OCI-LY3 (cell line): ENCODE results near the gene USP46.

Source experiments
- H2AFZ ChIP-seq: fragments of 200-600, 300-600 bp; shearing (Covaris generic); 2 replicates; pipeline ENCODE4 v1.6.0; 2014; ENCODE audit warnings: antibody characterized with exemption, low read depth, low read length
- H3K27ac ChIP-seq: fragments of 200-600, 300-600 bp; sonication (generic); 2 replicates; pipeline ENCODE4 v1.5.1; 2014; ENCODE audit warnings: mild to moderate bottlenecking, low read length, moderate library complexity, mixed read lengths
- H3K27me3 ChIP-seq: fragments of 200-600, 300-600 bp; sonication (generic); 2 replicates; pipeline ENCODE4 v1.6.1; 2014; ENCODE audit warnings: low read depth, low read length, mixed read lengths
- H3K36me3 ChIP-seq: fragments of 200-600, 300-600 bp; sonication (generic); replicated peaks from 2 replicates; pipeline ENCODE3; 2014; ENCODE audit warnings: low read depth, low read length, mixed read lengths
- H3K4me1 ChIP-seq: fragments of 300-600, 200-600 bp; sonication (generic); 2 replicates; pipeline ENCODE4 v1.6.1; 2014; ENCODE audit warnings: low read length, mixed read lengths
- H3K4me2 ChIP-seq: fragments of 200-600, 300-600 bp; sonication (generic); 2 replicates; pipeline ENCODE4 v1.6.1; 2014; ENCODE audit warnings: low read length, mixed read lengths
- H3K4me3 ChIP-seq: fragments of 300-600, 200-600 bp; sonication (generic); 2 replicates; pipeline ENCODE4 v1.5.1; 2014; ENCODE audit warnings: antibody characterized with exemption, mild to moderate bottlenecking, low read length, moderate library complexity
- H3K79me2 ChIP-seq: fragments of 300-600, 200-600 bp; shearing (Covaris generic); 2 replicates; pipeline ENCODE4 v1.6.1; 2014; ENCODE audit warnings: mild to moderate bottlenecking, low read length, mixed read lengths
- H3K9ac ChIP-seq: fragments of 300-600, 200-600 bp; shearing (Covaris generic); 2 replicates; pipeline ENCODE4 v1.6.0; 2014; ENCODE audit warnings: mild to moderate bottlenecking, low read length, moderate library complexity
- H3K9me3 ChIP-seq: fragments of 200-600, 300-600 bp; shearing (Covaris generic); 2 replicates; pipeline ENCODE4 v1.6.1; 2014; ENCODE audit warnings: low read length, mixed read lengths; ENCODE audit not compliant: insufficient read depth
- H4K20me1 ChIP-seq: fragments of 200-600, 300-600 bp; sonication (generic); 2 replicates; pipeline ENCODE4 v1.6.1; 2016; ENCODE audit warnings: low read length, mixed read lengths; ENCODE audit not compliant: insufficient read depth
- EZH2phosphoT487 ChIP-seq: fragments of 200-600 bp; shearing (Covaris generic); IDR thresholded peaks from 2 replicates; pipeline ENCODE4 v1.6.1; 2018; ENCODE audit warnings: antibody characterized with exemption, mixed run types, low read depth
- TF ChIP-seq, protein P1 (sequence below): fragments of 200-600, 300-600 bp; sonication (generic); IDR thresholded peaks from 2 replicates; pipeline ENCODE4 v1.5.1; 2014; ENCODE audit warnings: antibody characterized with exemption, low read length, low read depth

USP46 gene

DNA sequence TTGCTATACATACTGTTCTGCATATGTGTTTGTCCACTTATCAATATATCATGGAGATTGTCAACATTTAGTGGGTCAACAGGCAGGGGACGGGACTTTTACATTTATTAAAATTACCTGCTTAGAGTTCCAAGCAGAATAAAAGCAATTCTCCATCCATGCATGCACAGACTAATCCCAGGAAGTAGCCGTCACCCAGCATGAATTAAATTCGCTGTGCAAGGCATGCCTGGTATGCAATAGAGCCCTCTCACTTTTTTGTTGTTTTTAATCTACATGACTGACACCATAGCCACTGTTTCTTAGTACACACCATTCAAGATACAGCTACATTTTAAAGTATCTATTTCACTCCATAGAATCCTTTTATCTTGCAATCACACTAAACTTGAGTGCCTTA lies 108.9 kb downstream of the USP46 start:
- Histone ChIP-seq H3K4me1 (0 out of 2 replicates have a peak, but pooled peaks cover 2% of the 10 kb centered on the region), H3K27me3 (peaks cover 11% of the 10 kb centered on the region; the same call in 1 of the 2 replicates), H3K4me2 (no peak overlapping the region), H2AFZ (no peak overlapping the region), H3K9me3 (no peaks in the 10 kb centered on the region), H3K27ac (no peak overlapping the region), H3K4me3 (no peak overlapping the region), H3K79me2 (no peaks in the 10 kb centered on the region), H4K20me1 (no peaks in the 10 kb centered on the region), H3K9ac (no peak overlapping the region), H3K36me3 (no peaks in the 10 kb centered on the region)
- TF ChIP-seq, protein P1, sequence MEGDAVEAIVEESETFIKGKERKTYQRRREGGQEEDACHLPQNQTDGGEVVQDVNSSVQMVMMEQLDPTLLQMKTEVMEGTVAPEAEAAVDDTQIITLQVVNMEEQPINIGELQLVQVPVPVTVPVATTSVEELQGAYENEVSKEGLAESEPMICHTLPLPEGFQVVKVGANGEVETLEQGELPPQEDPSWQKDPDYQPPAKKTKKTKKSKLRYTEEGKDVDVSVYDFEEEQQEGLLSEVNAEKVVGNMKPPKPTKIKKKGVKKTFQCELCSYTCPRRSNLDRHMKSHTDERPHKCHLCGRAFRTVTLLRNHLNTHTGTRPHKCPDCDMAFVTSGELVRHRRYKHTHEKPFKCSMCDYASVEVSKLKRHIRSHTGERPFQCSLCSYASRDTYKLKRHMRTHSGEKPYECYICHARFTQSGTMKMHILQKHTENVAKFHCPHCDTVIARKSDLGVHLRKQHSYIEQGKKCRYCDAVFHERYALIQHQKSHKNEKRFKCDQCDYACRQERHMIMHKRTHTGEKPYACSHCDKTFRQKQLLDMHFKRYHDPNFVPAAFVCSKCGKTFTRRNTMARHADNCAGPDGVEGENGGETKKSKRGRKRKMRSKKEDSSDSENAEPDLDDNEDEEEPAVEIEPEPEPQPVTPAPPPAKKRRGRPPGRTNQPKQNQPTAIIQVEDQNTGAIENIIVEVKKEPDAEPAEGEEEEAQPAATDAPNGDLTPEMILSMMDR = no peak
- no peak for TF ChIP-seq EZH2phosphoT487

DNA sequence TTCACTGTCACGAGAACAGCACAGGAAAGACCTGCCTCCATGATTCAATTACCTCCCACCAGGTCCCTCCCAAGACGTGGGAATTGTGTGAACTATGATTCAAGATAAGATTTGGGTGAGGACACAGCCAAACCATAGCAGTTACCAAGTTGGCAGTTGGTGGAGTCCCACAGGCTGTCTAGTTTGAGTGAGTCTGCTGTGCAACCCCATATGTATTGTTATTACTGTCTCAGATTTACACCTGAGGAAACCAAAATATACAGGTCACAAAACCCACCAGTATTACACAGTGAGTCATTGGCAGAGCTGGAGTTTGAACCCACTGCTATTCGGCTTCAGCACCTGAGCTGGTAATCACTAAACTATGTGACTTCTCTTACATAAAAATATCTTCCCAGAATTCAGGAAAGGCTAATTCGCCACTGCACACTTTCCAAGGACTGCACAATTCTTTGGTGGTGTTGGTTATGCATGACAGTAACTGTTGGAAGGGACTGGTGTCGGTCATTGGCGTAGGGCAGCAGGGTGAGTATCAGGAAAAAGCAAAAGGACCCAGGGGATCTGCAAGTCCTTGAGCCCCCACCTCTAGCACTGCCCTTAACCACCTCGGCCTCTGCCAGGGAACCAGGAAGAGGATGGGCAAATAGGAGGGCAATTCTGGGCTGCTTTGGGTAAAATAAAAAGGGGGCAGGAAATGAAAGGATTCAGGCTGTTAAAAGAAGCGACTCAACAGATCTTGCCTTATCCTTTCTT lies 110.1 kb downstream of the USP46 start:
- H3K4me2 ChIP-seq = no peak overlapping the region
- H3K27me3 ChIP-seq = peaks cover 11% of the 10 kb centered on the region; the same call in 1 of the 2 replicates
- 0 out of 2 replicates have a peak, but pooled peaks cover 2% of the 10 kb centered on the region for H3K4me1 ChIP-seq
- no peaks in the 10 kb centered on the region for H4K20me1 ChIP-seq
- H3K27ac ChIP-seq = no peak overlapping the region
- no peaks in the 10 kb centered on the region for H3K36me3 ChIP-seq
- TF ChIP-seq, protein P1 = no peak
- H3K9ac ChIP-seq = no peak overlapping the region
- H2AFZ ChIP-seq = no peak overlapping the region
- H3K79me2 ChIP-seq = no peaks in the 10 kb centered on the region
- no peaks in the 10 kb centered on the region for H3K9me3 ChIP-seq
- no peak overlapping the region for H3K4me3 ChIP-seq

- Histone ChIP-seq H3K27ac (no peak overlapping the region), H3K4me1 (0 out of 2 replicates have a peak, but pooled peaks cover 2% of the 10 kb centered on the region), H3K4me2 (no peak overlapping the region), H2AFZ (no peak overlapping the region), H3K36me3 (no peaks in the 10 kb centered on the region), H3K79me2 (no peaks in the 10 kb centered on the region), H3K9ac (no peak overlapping the region), H3K9me3 (no peaks in the 10 kb centered on the region), H4K20me1 (no peaks in the 10 kb centered on the region), H3K27me3 (peaks cover 11% of the 10 kb centered on the region; the same call in 1 of the 2 replicates), H3K4me3 (no peak overlapping the region)
- TF ChIP-seq, protein P1 = no peak
- TF ChIP-seq EZH2phosphoT487 = no peak
Measured at GRCh38 chr4:52546449-52546848, 112.7 kb downstream of the USP46 start.

DNA sequence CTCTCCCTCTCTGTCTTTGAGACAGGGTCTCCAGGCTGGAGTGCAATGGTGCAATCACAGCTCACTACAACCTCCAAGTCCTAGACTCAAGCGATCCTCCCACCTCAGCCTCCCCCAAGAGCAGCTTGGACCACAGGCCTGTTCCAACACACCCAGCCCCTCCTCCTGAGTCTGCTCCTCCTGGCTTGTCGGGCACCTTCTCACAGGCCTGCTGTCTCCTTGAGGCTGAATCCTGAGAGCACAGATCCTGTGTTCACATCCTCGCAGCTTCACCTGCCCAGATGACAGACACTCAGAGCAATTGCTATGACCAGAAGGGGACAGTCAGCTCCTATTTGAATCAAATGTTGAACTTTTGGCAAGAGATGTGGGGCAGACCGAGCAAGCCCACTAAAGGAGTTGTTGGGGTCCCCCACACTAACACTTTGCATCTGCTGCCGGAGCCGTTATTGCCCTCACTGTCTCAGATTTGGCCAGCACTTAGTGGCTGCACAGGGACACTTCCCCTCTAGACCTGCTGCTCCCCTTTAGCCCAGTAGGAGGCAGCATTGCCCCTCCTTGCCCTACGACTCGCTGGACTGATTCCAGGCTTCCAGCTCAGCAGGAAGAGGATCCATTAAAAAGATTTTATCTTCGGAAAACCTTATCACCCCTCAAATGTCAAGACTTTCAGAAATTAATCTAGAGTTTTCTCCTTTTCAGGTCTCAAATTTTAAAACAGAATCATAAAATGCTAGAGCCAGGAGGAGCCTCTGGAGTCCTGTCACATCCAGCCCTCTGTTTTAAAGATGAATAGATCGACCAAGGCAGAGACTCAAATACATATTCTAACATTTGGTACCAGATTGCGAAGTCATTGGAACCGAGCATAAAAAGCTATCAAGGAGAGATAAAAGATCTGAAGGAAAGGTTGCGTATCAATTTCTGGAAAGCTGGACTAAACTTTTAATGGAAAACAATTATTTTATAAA lies 113.7 kb downstream of the USP46 start:
- peak overlapping the region; percentile 31; the same call in 1 of the 2 replicates for H3K4me2 ChIP-seq
- 0 out of 2 replicates have a peak, but pooled peaks cover 2% of the 10 kb centered on the region for H3K4me1 ChIP-seq
- H3K4me3 ChIP-seq = no peak overlapping the region
- H4K20me1 ChIP-seq = no peaks in the 10 kb centered on the region
- no peaks in the 10 kb centered on the region for H3K36me3 ChIP-seq
- peaks cover 11% of the 10 kb centered on the region; the same call in 1 of the 2 replicates for H3K27me3 ChIP-seq
- TF ChIP-seq EZH2phosphoT487 = no peak
- TF ChIP-seq, protein P1 = peak; percentile 93
- H3K79me2 ChIP-seq = no peaks in the 10 kb centered on the region
- no peak overlapping the region for H3K27ac ChIP-seq
- H2AFZ ChIP-seq = no peak overlapping the region
- H3K9ac ChIP-seq = no peak overlapping the region
- no peaks in the 10 kb centered on the region for H3K9me3 ChIP-seq
